ENCODE data around the gene ACTR2.

DNA sequence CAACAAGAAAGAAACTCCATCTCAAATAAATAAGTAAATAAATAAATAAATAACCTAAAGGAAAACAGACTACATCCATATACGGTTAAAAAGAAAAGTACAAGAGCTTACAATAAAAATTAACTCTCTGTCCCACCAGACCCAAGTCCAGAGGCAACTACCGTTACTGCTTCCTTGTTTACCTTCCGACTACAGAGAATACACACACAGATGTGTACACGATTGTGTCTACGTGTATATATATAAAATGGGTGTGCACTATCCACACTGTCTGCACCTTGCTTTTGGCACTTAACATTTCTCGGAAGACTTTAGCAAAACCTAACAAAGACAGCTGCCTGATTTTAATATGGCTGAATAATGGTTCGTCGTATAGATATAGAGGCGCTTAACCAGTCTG is 69.9 kb downstream of the ACTR2 start:
- TF ChIP-seq, protein P1, sequence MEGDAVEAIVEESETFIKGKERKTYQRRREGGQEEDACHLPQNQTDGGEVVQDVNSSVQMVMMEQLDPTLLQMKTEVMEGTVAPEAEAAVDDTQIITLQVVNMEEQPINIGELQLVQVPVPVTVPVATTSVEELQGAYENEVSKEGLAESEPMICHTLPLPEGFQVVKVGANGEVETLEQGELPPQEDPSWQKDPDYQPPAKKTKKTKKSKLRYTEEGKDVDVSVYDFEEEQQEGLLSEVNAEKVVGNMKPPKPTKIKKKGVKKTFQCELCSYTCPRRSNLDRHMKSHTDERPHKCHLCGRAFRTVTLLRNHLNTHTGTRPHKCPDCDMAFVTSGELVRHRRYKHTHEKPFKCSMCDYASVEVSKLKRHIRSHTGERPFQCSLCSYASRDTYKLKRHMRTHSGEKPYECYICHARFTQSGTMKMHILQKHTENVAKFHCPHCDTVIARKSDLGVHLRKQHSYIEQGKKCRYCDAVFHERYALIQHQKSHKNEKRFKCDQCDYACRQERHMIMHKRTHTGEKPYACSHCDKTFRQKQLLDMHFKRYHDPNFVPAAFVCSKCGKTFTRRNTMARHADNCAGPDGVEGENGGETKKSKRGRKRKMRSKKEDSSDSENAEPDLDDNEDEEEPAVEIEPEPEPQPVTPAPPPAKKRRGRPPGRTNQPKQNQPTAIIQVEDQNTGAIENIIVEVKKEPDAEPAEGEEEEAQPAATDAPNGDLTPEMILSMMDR (IDR thresholded peaks at IDR 0.05), result no peak
- TF ChIP-seq POLR2AphosphoS5 (IDR thresholded peaks at IDR 0.05), result no peak
